HCT116 (cell line): ENCODE measurements around the gene DOCK1. TPM values are rescaled to one million over a fixed set of nuclear protein-coding genes. Genes with fewer than 3 reads are reported as not detected.
A peak's percentile ranks its signal among the peaks of the same experiment; 100 is the strongest.

Experiments
- ATAC-seq: fragments of 200-7000 bp; cut with Tn5 transposase; 2 replicates; pipeline ENCODE4 v1.9.1; 2020; ENCODE audit warnings: mild to moderate bottlenecking, moderate library complexity
- BruUV-seq: library from RNA; stranded (reverse); fragments of 400-500 nt; replicated peaks from 2 replicates; lab custom pipeline; 2021; lab: Mats Ljungman, UMichigan
- CTCF ChIA-PET: fragments of 300-600 bp; sonication (Branson Sonifier 250); formaldehyde crosslinking; loops from one replicate; lab custom pipeline; 2021; ENCODE audit warnings: antibody characterized with exemption; lab: Charles Lee
- POLR2A ChIA-PET: fragments of 300-600, 350-600 bp; sonication (Branson Sonifier 250); formaldehyde crosslinking; loops from one replicate; lab custom pipeline; 2021; ENCODE audit warnings: antibody characterized with exemption; lab: Charles Lee
- RAD21 ChIA-PET, 2 experiments: fragments of 300-600 bp; sonication (Branson Sonifier 250); formaldehyde crosslinking; loops; one replicate each; lab custom pipeline; 2023; ENCODE audit warnings: low total read pairs in 2 of 2; ENCODE audit not compliant: uncharacterized antibody in 2 of 2, unreplicated experiment in 2 of 2, low non-redundant PET in 1 of 2; lab: Charles Lee
- DNase-seq: peaks from one replicate; pipeline ENCODE4 v3.0.0-alpha.2; 2010; ENCODE audit warnings: low read depth, low spot score
- H2AFZ ChIP-seq: fragments of 200-600 bp; shearing (Covaris generic), sonication (generic); 2 replicates; pipeline ENCODE4 v1.6.1; 2017; ENCODE audit warnings: low read depth, mixed run types, mixed read lengths, antibody characterized with exemption, low read length; ENCODE audit not compliant: poor library complexity, severe bottlenecking
- H3K27ac ChIP-seq: 2 replicates; pipeline ENCODE4 v1.5.1; 2012; ENCODE audit warnings: low read depth, low read length
- H3K27me3 ChIP-seq: fragments of 200-600 bp; sonication (generic); 2 replicates; pipeline ENCODE4 v1.6.1; 2016; ENCODE audit warnings: mixed run types, low read length, mixed read lengths; ENCODE audit not compliant: insufficient read depth
- H3K36me3 ChIP-seq, 2 experiments: fragments of 200-500 bp in 1 of 2; fragments of 200-600 bp in 1 of 2; sonication (Bioruptor generic) in 1 of 2; sonication (generic) in 1 of 2; 2 replicates each; pipeline versions ENCODE4 v1.5.1 to v1.6.1; 2014 to 2016; ENCODE audit warnings: low read length in 2 of 2, inconsistent platforms in 1 of 2, mixed read lengths in 1 of 2, mixed run types in 1 of 2; ENCODE audit not compliant: insufficient read depth in 2 of 2, control insufficient read depth in 1 of 2
- H3K4me1 ChIP-seq, 2 experiments: fragments of 200-600 bp in 1 of 2; sonication (generic) in 1 of 2; 2 replicates each; pipeline versions ENCODE4 v1.5.1 to v1.6.1; 2012 to 2017; ENCODE audit warnings: low read length in 2 of 2, inconsistent platforms in 1 of 2, mild to moderate bottlenecking in 1 of 2, mixed read lengths in 1 of 2, mixed run types in 1 of 2, moderate library complexity in 1 of 2; ENCODE audit not compliant: insufficient read depth in 2 of 2, control insufficient read depth in 1 of 2
- H3K4me2 ChIP-seq: fragments of 200-600 bp; sonication (generic); 2 replicates; pipeline ENCODE4 v1.6.1; 2017; ENCODE audit warnings: mixed run types, low read length, mixed read lengths
- H3K4me3 ChIP-seq, 2 experiments: fragments of 200-600 bp in 1 of 2; sonication (generic) in 1 of 2; replicated peaks in 1 of 2; 2 replicates each; pipeline ENCODE4 v1.5.1; 2011 to 2016; ENCODE audit warnings: low read length in 2 of 2, control low read depth in 1 of 2, low read depth in 1 of 2, mild to moderate bottlenecking in 1 of 2, mixed read lengths in 1 of 2, mixed run types in 1 of 2
- H3K79me2 ChIP-seq: fragments of 200-600 bp; sonication (generic); 2 replicates; pipeline ENCODE4 v1.6.1; 2017; ENCODE audit warnings: mild to moderate bottlenecking, mixed run types, low read length, moderate library complexity, mixed read lengths; ENCODE audit not compliant: insufficient read depth
- H3K9ac ChIP-seq: fragments of 200-600 bp; sonication (generic); 2 replicates; pipeline ENCODE4 v1.6.1; 2016; ENCODE audit warnings: low read length, mixed read lengths
- H3K9me2 ChIP-seq: fragments of 200-600 bp; sonication (generic), shearing (Covaris generic); 2 replicates; pipeline ENCODE4 v1.6.1; 2017; ENCODE audit warnings: mixed run types, mild to moderate bottlenecking, moderate library complexity; ENCODE audit not compliant: insufficient read depth
- H3K9me3 ChIP-seq, 2 experiments: fragments of 200-500 bp in 1 of 2; fragments of 200-600 bp in 1 of 2; sonication (Bioruptor generic) in 1 of 2; sonication (generic) in 1 of 2; 2 replicates each; pipeline ENCODE4 v1.6.1; 2014 to 2017; ENCODE audit warnings: low read length in 2 of 2, mixed read lengths in 2 of 2, inconsistent platforms in 1 of 2, low read depth in 1 of 2, mild to moderate bottlenecking in 1 of 2, mixed run types in 1 of 2, moderate library complexity in 1 of 2; ENCODE audit not compliant: control insufficient read depth in 1 of 2, insufficient read depth in 1 of 2
- H4K20me1 ChIP-seq: fragments of 200-600 bp; sonication (generic), shearing (Covaris generic); 2 replicates; pipeline ENCODE4 v1.6.1; 2017; ENCODE audit warnings: mixed run types, mild to moderate bottlenecking, moderate library complexity; ENCODE audit not compliant: insufficient read depth
- CBX3 ChIP-seq: IDR thresholded peaks from 2 replicates; pipeline ENCODE4 v1.6.1; 2012; ENCODE audit warnings: low read depth
- CEBPB ChIP-seq: IDR thresholded peaks from 2 replicates; pipeline ENCODE4 v1.6.1; 2012; ENCODE audit warnings: low read depth
- EGR1 ChIP-seq: IDR thresholded peaks from 2 replicates; pipeline ENCODE4 v1.6.1; 2012; ENCODE audit warnings: low read depth
- ELF1 ChIP-seq: IDR thresholded peaks from 2 replicates; pipeline ENCODE4 v1.6.1; 2012; ENCODE audit warnings: low read depth, borderline replicate concordance
- EZH2 ChIP-seq: fragments of 200-600 bp; sonication (generic); IDR thresholded peaks from 2 replicates; pipeline ENCODE4 v1.6.1; 2017; ENCODE audit warnings: antibody characterized with exemption, mixed run types
- EZH2phosphoT487 ChIP-seq: fragments of 200-600 bp; IDR thresholded peaks from 2 replicates; pipeline ENCODE4 v1.6.1; 2018; ENCODE audit warnings: antibody characterized with exemption, borderline replicate concordance
- POLR2A ChIP-seq: IDR thresholded peaks from 2 replicates; pipeline ENCODE4 v1.7.0; 2011; ENCODE audit warnings: borderline replicate concordance; ENCODE audit not compliant: insufficient read depth, insufficient read length; ENCODE audit errors: extremely low read depth
- POLR2AphosphoS5 ChIP-seq: IDR thresholded peaks from 2 replicates; pipeline ENCODE4 v1.6.1; 2011; ENCODE audit warnings: mild to moderate bottlenecking, low read depth, low read length, moderate library complexity
- SRF ChIP-seq: IDR thresholded peaks from 2 replicates; pipeline ENCODE4 v1.6.1; 2012; ENCODE audit warnings: low read depth
- YY1 ChIP-seq: IDR thresholded peaks from 2 replicates; pipeline ENCODE4 v1.6.1; 2011; ENCODE audit warnings: low read length, low read depth, moderate library complexity, mild to moderate bottlenecking; ENCODE audit not compliant: insufficient replicate concordance; ENCODE audit errors: extremely low read depth
- intact Hi-C: fragments of 100-400 bp; cut with micrococcal nuclease; formaldehyde crosslinking; loops from 2 replicates; pipeline ENCODE4 v1.10.0; 2022
- total RNA-seq: library from RNA; stranded (reverse); gene quantifications from one replicate; pipeline ENCODE4 v1.2.1, GENCODE V29; 2021; ENCODE audit not compliant: unreplicated experiment
- TF ChIP-seq, protein P1 (sequence below): IDR thresholded peaks from 2 replicates; pipeline ENCODE4 v1.6.1; 2012
- TF ChIP-seq, protein P2 (sequence below): IDR thresholded peaks from 2 replicates; pipeline ENCODE4 v1.6.1; 2011; ENCODE audit warnings: mild to moderate bottlenecking, low read length, moderate library complexity; ENCODE audit not compliant: insufficient replicate concordance; ENCODE audit errors: extremely low read depth
- TF ChIP-seq, protein P3 (sequence below), 3 experiments: fragments of 200-600 bp in 1 of 3; sonication (generic) in 1 of 3; IDR thresholded peaks in 2 of 3; conservative IDR thresholded peaks in 1 of 3; 2 replicates each; pipeline ENCODE4 v1.5.1; 2012 to 2017; ENCODE audit warnings: low read depth in 2 of 3, low read length in 2 of 3, antibody characterized with exemption in 1 of 3, borderline replicate concordance in 1 of 3, control low read depth in 1 of 3, mild to moderate bottlenecking in 1 of 3, mixed read lengths in 1 of 3, mixed run types in 1 of 3, moderate library complexity in 1 of 3; ENCODE audit not compliant: insufficient read depth in 1 of 3

Gene DOCK1
- total RNA-seq, 1 experiment from 2014 or later, result 46.5 TPM

DNA sequence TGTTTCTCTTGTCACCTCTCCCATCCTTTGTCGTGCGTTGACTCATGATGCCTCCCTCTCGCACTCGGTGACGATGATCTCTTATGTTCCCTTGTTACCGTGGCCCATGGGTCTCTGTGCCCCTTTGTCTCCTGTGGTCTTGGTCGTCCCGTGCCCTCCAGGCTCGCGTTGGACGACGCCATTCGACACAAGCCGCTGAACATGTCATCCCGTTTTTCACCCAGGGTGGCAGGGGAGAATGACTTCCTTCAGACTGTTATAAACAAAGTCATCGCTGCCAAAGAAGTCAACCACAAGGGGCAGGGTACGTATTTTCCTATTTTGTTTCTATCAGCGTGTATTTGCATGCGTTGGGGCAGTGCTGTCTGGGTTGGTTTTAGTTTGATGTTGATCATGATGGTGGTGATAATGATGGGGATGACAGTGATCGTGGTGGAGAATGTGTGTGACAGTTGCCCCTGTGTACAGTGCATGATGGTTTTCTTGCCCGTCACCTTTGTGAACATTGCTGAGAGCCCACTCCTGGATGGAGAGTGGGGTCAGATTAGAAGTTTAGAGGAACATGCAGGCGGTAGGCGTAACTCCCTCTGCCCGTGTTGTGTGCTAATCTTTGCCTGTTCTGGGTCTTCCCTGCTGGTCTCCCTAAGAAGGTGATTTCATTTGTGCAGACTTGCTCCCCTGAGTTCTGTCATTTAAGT is 107.0 kb downstream of the DOCK1 start:
- Histone ChIP-seq H3K4me2 (no peak overlapping the region), H3K27ac (no peak overlapping the region), H3K27me3 (no peaks in the 10 kb centered on the region), H3K9ac (no peak overlapping the region), H4K20me1 (no peaks in the 10 kb centered on the region), H3K9me3 (no peaks in the 10 kb centered on the region), H3K79me2 (no peaks in the 10 kb centered on the region), H3K4me3 (no peak overlapping the region), H3K36me3 (peaks cover 0 to 3% of the 10 kb centered on the region in 2 experiments; a peak in 2 of 4 replicates), H3K9me2 (no peaks in the 10 kb centered on the region), H2AFZ (no peak overlapping the region), H3K4me1 (peaks cover 0 to 17% of the 10 kb centered on the region in 2 experiments; a peak in 1 of 4 replicates)
- DNase-seq (no peak), ATAC-seq (no peak)
- no TSS peak for BruUV-seq
- intact Hi-C loops, result no loop called here
- ChIA-PET POLR2A (no interaction called here), CTCF (no interaction called here), RAD21 (no interaction called here)
- TF ChIP-seq POLR2A, result no peak

DNA sequence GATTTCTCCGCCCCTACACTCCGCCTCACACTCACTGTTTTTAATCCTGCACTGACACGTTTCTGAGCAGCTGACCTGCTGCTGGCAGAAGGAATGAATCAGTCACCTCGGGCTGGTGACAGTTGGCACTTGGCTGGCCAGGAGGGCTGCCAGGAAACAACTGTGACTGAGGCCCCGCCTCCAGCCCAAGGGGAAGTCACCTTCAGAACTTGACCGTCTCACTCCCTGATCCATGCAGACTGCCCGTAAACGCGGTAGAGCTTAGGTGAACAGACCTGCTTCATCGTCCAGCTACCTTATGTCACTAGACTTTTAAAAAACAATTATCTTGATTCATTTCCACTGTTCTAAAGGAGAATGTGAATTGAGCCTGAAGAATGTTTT is 107.5 kb downstream of the DOCK1 start:
- Histone ChIP-seq H2AFZ (no peak overlapping the region), H3K9me2 (no peaks in the 10 kb centered on the region), H3K4me3 (no peak overlapping the region), H3K4me1 (peaks cover 0 to 21% of the 10 kb centered on the region in 2 experiments; a peak in 1 of 4 replicates), H3K36me3 (peaks cover 0 to 3% of the 10 kb centered on the region in 2 experiments; a peak in 2 of 4 replicates), H3K27ac (no peak overlapping the region), H3K27me3 (no peaks in the 10 kb centered on the region), H3K4me2 (no peak overlapping the region), H3K9ac (no peak overlapping the region), H3K79me2 (no peaks in the 10 kb centered on the region), H4K20me1 (no peaks in the 10 kb centered on the region), H3K9me3 (no peaks in the 10 kb centered on the region)
- DNase-seq, result peak; percentile 18
- peak; percentile 71 for ATAC-seq
- POLR2A ChIA-PET, result no interaction called here
- RAD21 ChIA-PET, result no interaction called here
- no TSS peak for BruUV-seq
- intact Hi-C loops, result no loop called here
- CTCF ChIA-PET, result no interaction called here
- TF ChIP-seq, protein P1, sequence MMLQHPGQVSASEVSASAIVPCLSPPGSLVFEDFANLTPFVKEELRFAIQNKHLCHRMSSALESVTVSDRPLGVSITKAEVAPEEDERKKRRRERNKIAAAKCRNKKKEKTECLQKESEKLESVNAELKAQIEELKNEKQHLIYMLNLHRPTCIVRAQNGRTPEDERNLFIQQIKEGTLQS, result no peak
- no peak for TF ChIP-seq ELF1
- no peak for TF ChIP-seq EZH2
- no peak for TF ChIP-seq SRF
- no peak for TF ChIP-seq YY1
- TF ChIP-seq, protein P2, sequence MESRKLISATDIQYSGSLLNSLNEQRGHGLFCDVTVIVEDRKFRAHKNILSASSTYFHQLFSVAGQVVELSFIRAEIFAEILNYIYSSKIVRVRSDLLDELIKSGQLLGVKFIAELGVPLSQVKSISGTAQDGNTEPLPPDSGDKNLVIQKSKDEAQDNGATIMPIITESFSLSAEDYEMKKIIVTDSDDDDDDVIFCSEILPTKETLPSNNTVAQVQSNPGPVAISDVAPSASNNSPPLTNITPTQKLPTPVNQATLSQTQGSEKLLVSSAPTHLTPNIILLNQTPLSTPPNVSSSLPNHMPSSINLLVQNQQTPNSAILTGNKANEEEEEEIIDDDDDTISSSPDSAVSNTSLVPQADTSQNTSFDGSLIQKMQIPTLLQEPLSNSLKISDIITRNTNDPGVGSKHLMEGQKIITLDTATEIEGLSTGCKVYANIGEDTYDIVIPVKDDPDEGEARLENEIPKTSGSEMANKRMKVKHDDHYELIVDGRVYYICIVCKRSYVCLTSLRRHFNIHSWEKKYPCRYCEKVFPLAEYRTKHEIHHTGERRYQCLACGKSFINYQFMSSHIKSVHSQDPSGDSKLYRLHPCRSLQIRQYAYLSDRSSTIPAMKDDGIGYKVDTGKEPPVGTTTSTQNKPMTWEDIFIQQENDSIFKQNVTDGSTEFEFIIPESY, result no peak
- no peak for TF ChIP-seq POLR2AphosphoS5
- TF ChIP-seq CBX3, result no peak
- TF ChIP-seq EGR1, result no peak
- TF ChIP-seq, protein P3, sequence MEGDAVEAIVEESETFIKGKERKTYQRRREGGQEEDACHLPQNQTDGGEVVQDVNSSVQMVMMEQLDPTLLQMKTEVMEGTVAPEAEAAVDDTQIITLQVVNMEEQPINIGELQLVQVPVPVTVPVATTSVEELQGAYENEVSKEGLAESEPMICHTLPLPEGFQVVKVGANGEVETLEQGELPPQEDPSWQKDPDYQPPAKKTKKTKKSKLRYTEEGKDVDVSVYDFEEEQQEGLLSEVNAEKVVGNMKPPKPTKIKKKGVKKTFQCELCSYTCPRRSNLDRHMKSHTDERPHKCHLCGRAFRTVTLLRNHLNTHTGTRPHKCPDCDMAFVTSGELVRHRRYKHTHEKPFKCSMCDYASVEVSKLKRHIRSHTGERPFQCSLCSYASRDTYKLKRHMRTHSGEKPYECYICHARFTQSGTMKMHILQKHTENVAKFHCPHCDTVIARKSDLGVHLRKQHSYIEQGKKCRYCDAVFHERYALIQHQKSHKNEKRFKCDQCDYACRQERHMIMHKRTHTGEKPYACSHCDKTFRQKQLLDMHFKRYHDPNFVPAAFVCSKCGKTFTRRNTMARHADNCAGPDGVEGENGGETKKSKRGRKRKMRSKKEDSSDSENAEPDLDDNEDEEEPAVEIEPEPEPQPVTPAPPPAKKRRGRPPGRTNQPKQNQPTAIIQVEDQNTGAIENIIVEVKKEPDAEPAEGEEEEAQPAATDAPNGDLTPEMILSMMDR (IDR thresholded peaks at IDR 0.05 in 2 of 3, conservative IDR thresholded peaks at IDR 0.05 in 1 of 3; ENCODE audit: borderline replicate concordance in 1 of 3, insufficient read depth in 1 of 3, low read depth in 2 of 3, low read length in 2 of 3), result no peak
- no peak for TF ChIP-seq EZH2phosphoT487
- TF ChIP-seq CEBPB, result no peak
